ENCODE measurements around the gene UGT1A10. TPM values are rescaled to one million over a fixed set of nuclear protein-coding genes. Genes with fewer than 3 reads are reported as not detected.
"Not testable (repeated sequence)": the region's sequence is repeated elsewhere in the genome, so short reads cannot be mapped to it uniquely, and the experiment has no call there.

Gene UGT1A10
- total RNA-seq, 1 experiment from 2014 or later = not detected

DNA sequence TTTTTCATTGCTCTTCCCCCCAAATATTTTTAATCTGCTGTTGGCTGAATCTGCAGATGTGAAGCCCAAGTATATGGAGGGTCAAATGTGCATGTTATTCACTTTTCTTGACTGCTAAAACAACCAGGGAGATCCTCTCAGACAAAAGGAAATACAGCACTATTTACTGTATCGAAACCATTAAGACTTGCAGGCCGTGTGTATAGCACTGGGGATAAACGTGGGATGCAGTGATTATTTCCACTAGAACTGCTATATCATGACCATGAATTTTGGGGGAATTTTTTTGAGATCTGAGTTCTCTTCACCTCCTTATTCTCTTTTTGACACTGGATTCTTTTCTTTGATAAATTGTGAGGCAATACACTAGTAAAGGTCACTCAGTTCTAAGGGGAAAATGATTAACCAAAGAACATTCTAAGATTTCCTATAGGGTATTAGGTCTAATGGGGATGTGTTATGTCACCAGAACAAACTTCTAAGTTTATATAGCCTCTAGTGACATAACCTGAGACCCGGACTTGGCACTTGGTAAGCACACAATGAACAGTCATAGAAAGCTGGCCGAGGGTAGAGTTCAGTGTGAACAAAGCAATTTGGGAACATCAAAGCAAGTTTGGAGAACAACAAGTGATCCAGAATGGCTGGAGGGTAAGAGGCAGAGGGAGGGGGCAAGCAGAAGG is 109.0 kb downstream of the UGT1A10 start:
- H2AK5ac ChIP-seq (ENCODE audit: insufficient read length, low read length) = no peak overlapping the region
- no peak overlapping the region for H3K56ac ChIP-seq (ENCODE audit: insufficient read length, low read depth, low read length)
- no peak overlapping the region for H3K14ac ChIP-seq (ENCODE audit: insufficient read depth, low read length)
- H3K23ac ChIP-seq (ENCODE audit: insufficient read length, low read depth, low read length) = no peak overlapping the region
- no peak overlapping the region for H2BK5ac ChIP-seq (ENCODE audit: insufficient read length, low read length)
- no peak overlapping the region for H2BK12ac ChIP-seq (ENCODE audit: insufficient read length, low read depth, low read length)
- no peak overlapping the region for H2BK120ac ChIP-seq (ENCODE audit: low read depth, low read length, poor library complexity, severe bottlenecking)
- no peaks in the 10 kb centered on the region for H3K79me1 ChIP-seq (ENCODE audit: insufficient read depth, low read depth, low read length, poor library complexity, severe bottlenecking)
- no peak overlapping the region for H3K4ac ChIP-seq (ENCODE audit: low read depth, low read length)
- H3K4me1 ChIP-seq (ENCODE audit: insufficient read depth, low read length) = no peaks in the 10 kb centered on the region
- H2AFZ ChIP-seq (ENCODE audit: low read length) = no peak overlapping the region
- no peak overlapping the region for H4K91ac ChIP-seq (ENCODE audit: insufficient read length, low read depth, low read length)
- no peak overlapping the region for H3K27ac ChIP-seq (ENCODE audit: insufficient read length, low read depth, low read length)
- no peak overlapping the region for H3K4me2 ChIP-seq (ENCODE audit: insufficient read depth, insufficient read length, low read length)
- no peak overlapping the region for H3T11ph ChIP-seq (ENCODE audit: low read length)
- Mint-ChIP-seq H3K27me3 (ENCODE audit: low read depth) (peaks cover 9% of the 10 kb centered on the region), H3K4me1 (no peaks in the 10 kb centered on the region), H3K36me3 (ENCODE audit: insufficient read depth in 1 of 3, low read depth in 3 of 3) (peaks cover 6 to 7% (median 6%) of the 10 kb centered on the region in 3 experiments; a peak in 5 of 7 replicates), H3K4me3 (no peak overlapping the region), H3K9me3 (peaks cover 22 to 27% of the 10 kb centered on the region in 2 experiments), H3K27ac (no peak overlapping the region)
- H4K5ac ChIP-seq (ENCODE audit: insufficient read length, low read depth, low read length) = no peak overlapping the region
- H3K18ac ChIP-seq (ENCODE audit: insufficient read length, low read depth, low read length) = no peak overlapping the region
- TF ChIP-seq, protein P1, sequence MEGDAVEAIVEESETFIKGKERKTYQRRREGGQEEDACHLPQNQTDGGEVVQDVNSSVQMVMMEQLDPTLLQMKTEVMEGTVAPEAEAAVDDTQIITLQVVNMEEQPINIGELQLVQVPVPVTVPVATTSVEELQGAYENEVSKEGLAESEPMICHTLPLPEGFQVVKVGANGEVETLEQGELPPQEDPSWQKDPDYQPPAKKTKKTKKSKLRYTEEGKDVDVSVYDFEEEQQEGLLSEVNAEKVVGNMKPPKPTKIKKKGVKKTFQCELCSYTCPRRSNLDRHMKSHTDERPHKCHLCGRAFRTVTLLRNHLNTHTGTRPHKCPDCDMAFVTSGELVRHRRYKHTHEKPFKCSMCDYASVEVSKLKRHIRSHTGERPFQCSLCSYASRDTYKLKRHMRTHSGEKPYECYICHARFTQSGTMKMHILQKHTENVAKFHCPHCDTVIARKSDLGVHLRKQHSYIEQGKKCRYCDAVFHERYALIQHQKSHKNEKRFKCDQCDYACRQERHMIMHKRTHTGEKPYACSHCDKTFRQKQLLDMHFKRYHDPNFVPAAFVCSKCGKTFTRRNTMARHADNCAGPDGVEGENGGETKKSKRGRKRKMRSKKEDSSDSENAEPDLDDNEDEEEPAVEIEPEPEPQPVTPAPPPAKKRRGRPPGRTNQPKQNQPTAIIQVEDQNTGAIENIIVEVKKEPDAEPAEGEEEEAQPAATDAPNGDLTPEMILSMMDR (conservative IDR thresholded peaks at IDR 0.05) = no peak
- no peak overlapping the region for H2BK15ac ChIP-seq (ENCODE audit: low read depth, low read length)
- no CpG with 5 or more reads among the region's 5 CpGs for WGBS (ENCODE audit: extremely low coverage, insufficient read length, low lambda C conversion rate)
- no peaks in the 10 kb centered on the region for H3K9me3 ChIP-seq (ENCODE audit: control insufficient read depth, low read depth, low read length)
- DNase-seq = no peak
- H2BK20ac ChIP-seq (ENCODE audit: low read depth, low read length, poor library complexity, severe bottlenecking) = no peak overlapping the region
- no peaks in the 10 kb centered on the region for H3K23me2 ChIP-seq (ENCODE audit: insufficient read length, low read depth, low read length, poor library complexity, severe bottlenecking)
- H3K79me2 ChIP-seq (ENCODE audit: insufficient read depth, low read length) = no peaks in the 10 kb centered on the region
- H3K27me3 ChIP-seq (ENCODE audit: insufficient read depth, low read length) = no peaks in the 10 kb centered on the region
- no peak overlapping the region for H4K8ac ChIP-seq (replicated peaks; ENCODE audit: insufficient read length, low read depth, low read length)
- no peak overlapping the region for H3K9ac ChIP-seq (ENCODE audit: extremely low read depth, insufficient read length, low read length)
- no peaks in the 10 kb centered on the region for H4K20me1 ChIP-seq (ENCODE audit: control insufficient read depth, insufficient read depth, insufficient read length)

DNA sequence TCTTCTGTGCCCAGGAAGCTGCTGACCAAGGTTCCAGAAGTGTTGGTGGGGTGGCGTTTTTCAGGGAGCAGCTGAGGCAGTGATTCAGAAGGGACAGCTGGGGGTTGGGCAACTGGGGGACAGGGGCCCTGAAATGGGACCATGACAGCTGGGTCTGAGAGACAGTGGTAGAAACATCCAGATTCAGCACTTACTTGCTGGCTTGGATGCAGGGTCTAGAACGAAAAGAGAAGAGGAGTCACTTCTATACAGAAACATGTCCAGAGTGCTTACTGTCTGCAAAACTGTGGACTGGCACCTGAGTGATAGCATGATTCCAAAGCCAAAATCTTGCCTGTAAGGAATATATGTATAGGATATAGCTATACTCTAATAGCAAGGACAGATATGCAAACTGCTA is 109.6 kb downstream of the UGT1A10 start:
- H3K4me1 ChIP-seq (ENCODE audit: insufficient read depth, low read length); H3K23ac ChIP-seq (ENCODE audit: insufficient read length, low read depth, low read length); H3K27ac Mint-ChIP-seq; H2BK15ac ChIP-seq (ENCODE audit: low read depth, low read length); H3K36me3 Mint-ChIP-seq (ENCODE audit: insufficient read depth in 1 of 3, low read depth in 3 of 3); H3K4me3 Mint-ChIP-seq; H3K27me3 Mint-ChIP-seq (ENCODE audit: low read depth); H3K27ac ChIP-seq (ENCODE audit: insufficient read length, low read depth, low read length); H3K23me2 ChIP-seq (ENCODE audit: insufficient read length, low read depth, low read length, poor library complexity, severe bottlenecking); H4K91ac ChIP-seq (ENCODE audit: insufficient read length, low read depth, low read length); DNase-seq; H4K8ac ChIP-seq (replicated peaks; ENCODE audit: insufficient read length, low read depth, low read length); H2BK12ac ChIP-seq (ENCODE audit: insufficient read length, low read depth, low read length); H3K9ac ChIP-seq (ENCODE audit: extremely low read depth, insufficient read length, low read length); H3K14ac ChIP-seq (ENCODE audit: insufficient read depth, low read length); H3K4me1 Mint-ChIP-seq; H3K4me2 ChIP-seq (ENCODE audit: insufficient read depth, insufficient read length, low read length); H3K9me3 ChIP-seq (ENCODE audit: control insufficient read depth, low read depth, low read length); H2BK20ac ChIP-seq (ENCODE audit: low read depth, low read length, poor library complexity, severe bottlenecking); H2AK5ac ChIP-seq (ENCODE audit: insufficient read length, low read length); H4K20me1 ChIP-seq (ENCODE audit: control insufficient read depth, insufficient read depth, insufficient read length); H4K5ac ChIP-seq (ENCODE audit: insufficient read length, low read depth, low read length); H3K27me3 ChIP-seq (ENCODE audit: insufficient read depth, low read length); H2BK120ac ChIP-seq (ENCODE audit: low read depth, low read length, poor library complexity, severe bottlenecking); H3K79me1 ChIP-seq (ENCODE audit: insufficient read depth, low read depth, low read length, poor library complexity, severe bottlenecking); H3T11ph ChIP-seq (ENCODE audit: low read length); H3K79me2 ChIP-seq (ENCODE audit: insufficient read depth, low read length); H2BK5ac ChIP-seq (ENCODE audit: insufficient read length, low read length); H3K4ac ChIP-seq (ENCODE audit: low read depth, low read length); H2AFZ ChIP-seq (ENCODE audit: low read length); H3K18ac ChIP-seq (ENCODE audit: insufficient read length, low read depth, low read length); H3K56ac ChIP-seq (ENCODE audit: insufficient read length, low read depth, low read length): not testable (repeated sequence)
- WGBS (ENCODE audit: extremely low coverage, insufficient read length, low lambda C conversion rate) = no CpG with 5 or more reads among the region's 2 CpGs
- H3K9me3 Mint-ChIP-seq = peaks cover 28 to 33% of the 10 kb centered on the region in 2 experiments
